Measurements from ENCODE around the gene GLI2. TPM values are rescaled to one million over a fixed set of nuclear protein-coding genes. Genes with fewer than 3 reads are reported as not detected.

The GLI2 gene
- total RNA-seq, 2 experiments from 2014 or later: 1.2 to 1.9 TPM

GRCh38 chr2:120702801-120703200 lies 32.9 kb upstream of the GLI2 start:
- H3K36me3 Mint-ChIP-seq: no peaks in the 10 kb centered on the region
- POLR2A ChIA-PET: no interaction called here
- DNase-seq (no peak), ATAC-seq (ENCODE audit: low read depth) (no peak)
- H3K9me3 Mint-ChIP-seq: no peaks in the 10 kb centered on the region
- H3K27ac Mint-ChIP-seq: no peak overlapping the region
- H3K4me1 Mint-ChIP-seq: peaks cover 2% of the 10 kb centered on the region
- H3K27me3 Mint-ChIP-seq: peaks cover 11% of the 10 kb centered on the region
- no peak overlapping the region for H3K4me3 Mint-ChIP-seq

- DNase-seq (no peak), ATAC-seq (ENCODE audit: low read depth) (no peak)
- no peak overlapping the region for H3K4me3 Mint-ChIP-seq
Observed at GRCh38 chr2:120703330-120703994, 32.2 kb upstream of the GLI2 start.

GRCh38 chr2:120704696-120705095 lies 31.0 kb upstream of the GLI2 start:
- H3K27ac Mint-ChIP-seq: no peak overlapping the region
- DNase-seq (no peak), ATAC-seq (ENCODE audit: low read depth) (no peak)
- no peaks in the 10 kb centered on the region for H3K36me3 Mint-ChIP-seq
- peaks cover 5% of the 10 kb centered on the region for H3K27me3 Mint-ChIP-seq
- H3K4me1 Mint-ChIP-seq: peaks cover 2% of the 10 kb centered on the region
- POLR2A ChIA-PET: no interaction called here
- no peak overlapping the region for H3K4me3 Mint-ChIP-seq
- no peaks in the 10 kb centered on the region for H3K9me3 Mint-ChIP-seq

More at GRCh38 chr2:120703330-120703994, 32.2 kb upstream of the GLI2 start:
- Mint-ChIP-seq H3K27me3 (peaks cover 11% of the 10 kb centered on the region), H3K4me1 (peaks cover 2% of the 10 kb centered on the region), H3K9me3 (no peaks in the 10 kb centered on the region), H3K36me3 (no peaks in the 10 kb centered on the region), H3K27ac (no peak overlapping the region)
- POLR2A ChIA-PET: no interaction called here

GRCh38 chr2:120707816-120708215 lies 27.9 kb upstream of the GLI2 start:
- no peak overlapping the region for H3K27ac Mint-ChIP-seq
- no peaks in the 10 kb centered on the region for H3K36me3 Mint-ChIP-seq
- ATAC-seq (ENCODE audit: low read depth) (no peak), DNase-seq (no peak)
- peaks cover 13% of the 10 kb centered on the region for H3K4me1 Mint-ChIP-seq
- no peak overlapping the region for H3K4me3 Mint-ChIP-seq
- no peaks in the 10 kb centered on the region for H3K9me3 Mint-ChIP-seq
- peaks cover 14% of the 10 kb centered on the region for H3K27me3 Mint-ChIP-seq
- POLR2A ChIA-PET: no interaction called here

- no peak overlapping the region for H3K4me3 Mint-ChIP-seq
- DNase-seq (no peak), ATAC-seq (ENCODE audit: low read depth) (no peak)
- POLR2A ChIA-PET: no interaction called here
- H3K36me3 Mint-ChIP-seq: no peaks in the 10 kb centered on the region
- peaks cover 15% of the 10 kb centered on the region for H3K4me1 Mint-ChIP-seq
- no peak overlapping the region for H3K27ac Mint-ChIP-seq
- H3K27me3 Mint-ChIP-seq: peaks cover 21% of the 10 kb centered on the region
- H3K9me3 Mint-ChIP-seq: no peaks in the 10 kb centered on the region
Observed at GRCh38 chr2:120708944-120709607, 26.6 kb upstream of the GLI2 start.

DNA sequence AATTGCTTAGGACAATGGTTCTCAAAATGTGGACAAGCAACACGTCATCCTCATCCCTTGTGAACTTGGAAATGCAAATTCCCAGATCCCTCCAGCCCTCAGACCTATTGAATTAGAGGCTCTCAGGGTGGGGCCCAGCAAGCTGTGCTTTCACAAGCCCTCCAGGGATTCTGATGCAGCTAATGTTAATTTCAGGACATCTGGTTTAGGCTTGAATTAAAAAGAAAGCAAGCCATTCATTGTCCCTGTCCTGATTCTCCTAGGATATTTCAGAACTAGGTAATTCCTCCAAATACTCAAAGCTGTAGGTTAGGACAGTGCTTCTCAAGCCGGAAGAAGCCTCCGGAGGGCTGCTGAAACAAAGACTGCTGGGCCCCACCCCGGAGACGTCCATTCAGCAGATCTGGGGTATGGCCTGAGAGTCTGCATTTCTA lies 26.0 kb upstream of the GLI2 start:
- no peaks in the 10 kb centered on the region for H3K9me3 Mint-ChIP-seq
- peaks cover 15% of the 10 kb centered on the region for H3K4me1 Mint-ChIP-seq
- H3K36me3 Mint-ChIP-seq: no peaks in the 10 kb centered on the region
- no peak overlapping the region for H3K4me3 Mint-ChIP-seq
- ATAC-seq (ENCODE audit: low read depth) (no peak), DNase-seq (no peak)
- H3K27ac Mint-ChIP-seq: no peak overlapping the region
- peaks cover 22% of the 10 kb centered on the region for H3K27me3 Mint-ChIP-seq
- POLR2A ChIA-PET: no interaction called here

- Mint-ChIP-seq H3K4me3 (no peak overlapping the region), H3K27me3 (peaks cover 24% of the 10 kb centered on the region), H3K36me3 (no peaks in the 10 kb centered on the region), H3K4me1 (peaks cover 15% of the 10 kb centered on the region), H3K9me3 (no peaks in the 10 kb centered on the region), H3K27ac (no peak overlapping the region)
- POLR2A ChIA-PET: interaction anchor here (2.8 kb wide), 1 partner anchor 23 kb away, joined by 9 read pairs; no protein-coding TSS in a partner anchor
- DNase-seq (no peak), ATAC-seq (ENCODE audit: low read depth) (no peak)
Observed at GRCh38 chr2:120710256-120710655, 25.4 kb upstream of the GLI2 start.

DNA sequence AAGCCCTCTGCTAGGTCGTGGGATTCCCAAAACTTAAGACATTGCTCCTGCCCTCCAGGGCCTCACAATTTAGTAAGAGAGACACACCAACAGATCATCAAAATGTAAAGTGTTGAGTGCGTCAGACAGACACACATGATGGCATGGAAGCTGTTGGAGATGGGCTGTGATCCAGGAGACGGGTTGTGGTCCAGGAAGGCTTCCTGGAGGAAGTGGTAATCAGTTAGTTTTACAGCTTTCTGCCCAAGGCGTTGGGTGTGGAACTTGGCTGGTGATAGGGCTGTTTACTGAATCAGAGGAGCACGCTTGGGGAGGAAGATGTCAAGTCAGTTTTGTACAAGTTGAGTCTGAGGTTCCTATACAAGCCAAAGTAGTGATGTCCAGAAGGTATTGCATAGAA lies 24.0 kb upstream of the GLI2 start:
- H3K27me3 Mint-ChIP-seq: peaks cover 21% of the 10 kb centered on the region
- no peak overlapping the region for H3K4me3 Mint-ChIP-seq
- ATAC-seq (ENCODE audit: low read depth): no peak
- peaks cover 15% of the 10 kb centered on the region for H3K4me1 Mint-ChIP-seq
- POLR2A ChIA-PET: interaction anchor here (2.8 kb wide), 1 partner anchor 21 kb away, joined by 9 read pairs; no protein-coding TSS in a partner anchor
- H3K27ac Mint-ChIP-seq: no peak overlapping the region
- DNase-seq: no peak
- no peaks in the 10 kb centered on the region for H3K9me3 Mint-ChIP-seq
- H3K36me3 Mint-ChIP-seq: no peaks in the 10 kb centered on the region

- DNase-seq: no peak
- Mint-ChIP-seq H3K4me1 (peaks cover 15% of the 10 kb centered on the region), H3K9me3 (no peaks in the 10 kb centered on the region), H3K4me3 (no peak overlapping the region), H3K36me3 (no peaks in the 10 kb centered on the region), H3K27me3 (peaks cover 21% of the 10 kb centered on the region), H3K27ac (no peak overlapping the region)
- POLR2A ChIA-PET: interaction anchor here (2.8 kb wide), 1 partner anchor 21 kb away, joined by 9 read pairs; no protein-coding TSS in a partner anchor
- peak; percentile 70 for ATAC-seq (ENCODE audit: low read depth)
Observed at GRCh38 chr2:120712180-120712681, 23.4 kb upstream of the GLI2 start.

DNA sequence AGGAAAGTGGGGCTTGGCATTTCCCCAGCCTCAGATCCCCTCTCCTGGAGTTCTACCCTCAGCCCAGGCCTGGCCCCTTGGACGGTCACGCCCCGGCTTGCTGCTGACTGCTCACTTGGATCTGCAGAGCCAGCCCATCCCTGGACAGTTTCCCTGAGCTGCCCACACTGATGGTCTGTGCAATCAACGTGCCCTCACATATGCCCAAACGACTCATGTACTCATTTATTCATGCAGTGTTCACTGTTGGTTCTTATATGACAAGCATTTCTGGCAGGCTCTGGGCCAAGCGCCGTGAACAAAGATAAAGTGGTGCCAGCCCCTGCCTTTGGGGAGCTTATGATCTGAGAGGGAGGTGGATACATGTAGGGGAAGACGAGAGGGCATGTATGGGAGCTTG lies 20.3 kb upstream of the GLI2 start:
- Mint-ChIP-seq H3K36me3 (no peaks in the 10 kb centered on the region), H3K4me3 (no peak overlapping the region), H3K27ac (no peak overlapping the region), H3K4me1 (peaks cover 13% of the 10 kb centered on the region), H3K9me3 (no peaks in the 10 kb centered on the region), H3K27me3 (peaks cover 21% of the 10 kb centered on the region)
- ATAC-seq (ENCODE audit: low read depth) (no peak), DNase-seq (no peak)
- POLR2A ChIA-PET: no interaction called here

DNA sequence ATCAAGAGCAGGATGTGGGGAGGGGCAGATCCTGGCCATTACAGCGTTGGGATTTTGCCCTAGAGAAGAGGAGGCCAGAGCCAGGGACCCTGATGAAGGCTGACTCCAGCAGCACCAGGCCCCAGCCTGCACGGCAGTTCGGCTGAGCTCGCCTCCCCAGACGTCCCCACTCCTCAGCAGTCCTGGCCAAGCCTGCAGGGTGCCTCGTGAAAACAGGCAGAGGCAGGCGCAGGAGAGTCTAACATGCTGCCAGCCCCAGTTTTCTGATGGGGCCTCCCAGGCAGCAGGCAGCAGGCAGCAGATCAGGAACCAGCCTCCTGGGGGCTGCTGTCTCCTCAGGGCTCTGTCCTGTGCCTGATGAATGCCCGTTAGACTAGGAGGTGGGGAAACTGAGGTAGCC lies 19.7 kb upstream of the GLI2 start:
- ATAC-seq (ENCODE audit: low read depth) (no peak), DNase-seq (no peak)
- H3K36me3 Mint-ChIP-seq: no peaks in the 10 kb centered on the region
- H3K4me3 Mint-ChIP-seq: no peak overlapping the region
- no peaks in the 10 kb centered on the region for H3K9me3 Mint-ChIP-seq
- no peak overlapping the region for H3K27ac Mint-ChIP-seq
- H3K27me3 Mint-ChIP-seq: peaks cover 21% of the 10 kb centered on the region
- POLR2A ChIA-PET: no interaction called here
- peaks cover 13% of the 10 kb centered on the region for H3K4me1 Mint-ChIP-seq

GRCh38 chr2:120716641-120717585 lies 18.8 kb upstream of the GLI2 start:
- Mint-ChIP-seq H3K27ac (no peak overlapping the region), H3K4me1 (peaks cover 7% of the 10 kb centered on the region), H3K4me3 (no peak overlapping the region), H3K9me3 (no peaks in the 10 kb centered on the region), H3K36me3 (no peaks in the 10 kb centered on the region), H3K27me3 (peaks cover 12% of the 10 kb centered on the region)
- POLR2A ChIA-PET: no interaction called here
- no peak for DNase-seq
- ATAC-seq (ENCODE audit: low read depth): no peak

DNA sequence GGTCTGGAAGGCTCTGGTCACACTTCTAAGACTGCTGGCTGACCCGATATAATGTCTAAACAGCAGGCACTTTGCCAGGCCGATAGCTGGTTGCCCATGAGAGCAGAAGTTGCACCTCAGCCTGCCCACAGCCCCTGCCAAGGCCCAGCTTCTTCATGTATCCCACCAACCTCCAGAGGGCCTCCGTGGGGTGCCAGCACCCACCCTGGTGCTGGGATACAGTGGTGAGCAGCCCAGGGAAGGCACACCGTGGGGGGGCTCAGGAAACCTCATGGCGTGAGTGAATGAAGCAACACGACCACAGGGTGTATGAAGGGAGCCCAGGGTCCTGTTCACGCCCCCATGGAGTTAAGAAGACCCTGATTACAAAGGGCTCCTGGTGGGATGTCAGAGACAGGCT lies 16.2 kb upstream of the GLI2 start:
- Mint-ChIP-seq H3K4me1 (no peaks in the 10 kb centered on the region), H3K27ac (no peak overlapping the region), H3K36me3 (peaks cover 2% of the 10 kb centered on the region), H3K9me3 (no peaks in the 10 kb centered on the region), H3K27me3 (peaks cover 6% of the 10 kb centered on the region), H3K4me3 (no peak overlapping the region)
- ATAC-seq (ENCODE audit: low read depth) (no peak), DNase-seq (no peak)
- POLR2A ChIA-PET: no interaction called here
